GM20000 (cell line): ENCODE results near the gene PLPPR3.

ENCODE experiments used
- DNase-seq: peaks from one replicate; pipeline ENCODE4 v3.0.0; 2012; ENCODE audit warnings: low spot score
- TF ChIP-seq, protein P1 (sequence below): IDR thresholded peaks from 2 replicates; pipeline ENCODE4 v1.5.1; 2012; ENCODE audit warnings: mild to moderate bottlenecking, control low read depth; ENCODE audit errors: extremely low read depth, missing control alignments

PLPPR3 gene

DNA sequence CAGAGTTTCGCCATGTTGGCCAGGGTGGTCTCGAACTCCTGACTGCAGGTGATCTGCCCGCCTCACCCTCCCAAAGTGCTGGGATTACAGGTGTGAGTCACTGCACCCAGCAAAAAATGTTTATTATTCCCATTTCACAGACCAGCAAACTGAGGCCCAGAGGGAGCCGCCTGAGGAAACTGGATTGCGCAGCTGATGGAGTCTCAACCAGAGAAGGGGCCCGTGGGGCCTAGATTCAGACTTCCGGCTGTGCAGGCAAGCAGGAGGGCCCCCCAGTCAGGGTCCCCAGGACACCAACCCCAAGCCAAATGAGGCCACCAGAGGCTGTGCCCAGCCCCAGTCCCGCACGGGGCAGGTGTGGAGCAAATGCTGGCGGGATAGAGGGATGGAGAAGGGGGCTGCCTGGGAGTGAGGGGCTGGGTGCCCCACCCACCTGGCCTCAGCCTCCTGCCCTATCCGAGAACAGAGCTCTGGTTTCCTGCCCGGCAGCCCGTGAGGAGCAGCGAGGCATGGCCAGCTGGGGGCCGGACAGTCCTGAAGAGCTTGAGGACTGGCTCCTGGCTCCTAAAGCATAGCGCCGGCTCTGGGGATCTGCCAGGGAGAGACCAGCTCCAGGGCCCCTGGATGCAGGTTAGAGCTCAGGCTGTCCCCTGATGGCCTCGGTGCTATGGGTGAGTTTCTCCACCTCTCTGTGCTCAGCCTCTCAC lies 48.9 kb downstream of the PLPPR3 start:
- TF ChIP-seq, protein P1, sequence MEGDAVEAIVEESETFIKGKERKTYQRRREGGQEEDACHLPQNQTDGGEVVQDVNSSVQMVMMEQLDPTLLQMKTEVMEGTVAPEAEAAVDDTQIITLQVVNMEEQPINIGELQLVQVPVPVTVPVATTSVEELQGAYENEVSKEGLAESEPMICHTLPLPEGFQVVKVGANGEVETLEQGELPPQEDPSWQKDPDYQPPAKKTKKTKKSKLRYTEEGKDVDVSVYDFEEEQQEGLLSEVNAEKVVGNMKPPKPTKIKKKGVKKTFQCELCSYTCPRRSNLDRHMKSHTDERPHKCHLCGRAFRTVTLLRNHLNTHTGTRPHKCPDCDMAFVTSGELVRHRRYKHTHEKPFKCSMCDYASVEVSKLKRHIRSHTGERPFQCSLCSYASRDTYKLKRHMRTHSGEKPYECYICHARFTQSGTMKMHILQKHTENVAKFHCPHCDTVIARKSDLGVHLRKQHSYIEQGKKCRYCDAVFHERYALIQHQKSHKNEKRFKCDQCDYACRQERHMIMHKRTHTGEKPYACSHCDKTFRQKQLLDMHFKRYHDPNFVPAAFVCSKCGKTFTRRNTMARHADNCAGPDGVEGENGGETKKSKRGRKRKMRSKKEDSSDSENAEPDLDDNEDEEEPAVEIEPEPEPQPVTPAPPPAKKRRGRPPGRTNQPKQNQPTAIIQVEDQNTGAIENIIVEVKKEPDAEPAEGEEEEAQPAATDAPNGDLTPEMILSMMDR = no peak
- DNase-seq = no peak

DNA sequence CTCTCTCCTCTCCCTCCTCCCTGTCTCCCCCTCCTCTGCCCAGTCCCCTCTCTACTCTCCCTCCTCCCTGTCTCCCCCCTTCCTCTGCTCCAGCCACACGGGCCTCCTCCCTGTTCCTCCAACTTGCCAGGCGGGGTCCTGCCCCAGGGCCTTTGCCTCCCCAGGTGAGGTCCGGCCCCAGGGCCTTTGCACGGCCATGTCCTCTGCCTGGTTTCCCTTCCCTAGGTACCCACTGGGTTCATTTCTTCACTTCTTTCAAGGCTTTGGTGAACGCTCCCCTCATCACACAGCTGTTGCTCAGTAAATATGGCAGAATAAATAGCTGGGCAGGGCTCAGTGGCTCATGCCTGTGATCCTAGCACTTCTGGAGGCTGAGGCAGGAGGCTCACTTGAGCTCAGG lies 49.7 kb downstream of the PLPPR3 start:
- TF ChIP-seq, protein P1 = no peak

DNA sequence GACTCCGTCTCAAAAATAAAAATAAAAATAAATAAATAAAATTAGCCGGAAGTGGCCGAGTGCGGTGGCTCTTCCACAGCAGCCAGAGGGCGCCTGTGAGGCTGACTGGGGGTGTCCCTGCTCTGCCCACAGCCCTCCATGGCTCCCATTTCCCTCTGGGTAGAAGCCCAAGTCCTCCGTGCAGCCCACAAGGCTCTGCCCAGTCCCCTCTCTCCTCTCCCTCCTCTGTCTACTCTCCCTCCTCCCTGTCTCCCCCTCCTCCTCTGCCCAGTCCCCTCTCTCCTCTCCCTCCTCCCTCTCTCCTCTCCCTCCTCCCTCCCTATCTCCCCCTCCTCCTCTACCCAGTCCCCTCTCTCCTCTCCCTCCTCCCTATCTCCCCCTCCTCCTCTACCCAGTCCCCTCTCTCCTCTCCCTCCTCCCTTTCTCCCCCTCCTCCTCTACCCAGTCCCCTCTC lies 50.4 kb downstream of the PLPPR3 start:
- DNase-seq = peak; percentile 75
- TF ChIP-seq, protein P1 = no peak

More for the DNA sequence above, 49.7 kb downstream of the PLPPR3 start:
- DNase-seq = no peak

DNA sequence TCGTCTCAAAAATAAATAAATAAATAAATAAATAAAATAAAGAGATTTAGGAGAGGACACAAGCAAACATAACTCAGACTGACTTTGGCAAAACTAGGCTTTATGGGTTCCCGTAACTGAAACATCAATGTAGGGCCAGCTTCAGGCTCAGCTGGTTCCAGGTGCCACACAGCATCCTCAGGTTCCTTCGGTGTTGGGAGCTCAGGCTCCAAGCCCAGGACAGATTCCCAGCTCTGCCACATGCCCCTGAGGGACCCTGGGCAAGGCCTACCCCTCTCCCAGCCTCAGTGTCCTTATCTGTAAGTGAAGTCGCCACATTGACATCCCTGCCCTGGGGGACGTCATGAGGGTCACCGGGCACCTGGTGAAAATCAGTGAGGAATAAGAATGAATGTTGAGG lies 52.1 kb downstream of the PLPPR3 start:
- TF ChIP-seq, protein P1 = no peak
- no peak for DNase-seq

DNA sequence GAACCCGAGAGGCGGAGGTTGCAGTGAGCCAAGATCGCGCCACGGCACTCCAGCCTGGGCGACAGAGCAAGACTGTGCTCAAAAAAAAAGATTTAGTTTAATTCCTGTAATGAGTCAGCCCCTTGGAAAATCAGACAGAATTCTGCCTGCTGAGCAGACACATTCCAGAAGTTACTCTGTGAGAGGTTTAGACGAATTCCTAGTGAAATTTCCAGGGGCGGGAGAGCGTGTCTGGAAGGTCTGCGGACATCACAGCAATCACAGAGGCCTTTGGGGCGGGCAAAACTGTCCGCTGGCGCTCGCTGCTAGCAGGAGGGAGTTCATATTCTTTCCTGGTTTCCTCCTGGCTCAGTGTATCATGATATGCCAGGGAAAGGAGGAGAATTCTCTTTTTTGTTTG lies 53.3 kb downstream of the PLPPR3 start:
- TF ChIP-seq, protein P1 = no peak
- no peak for DNase-seq

DNA sequence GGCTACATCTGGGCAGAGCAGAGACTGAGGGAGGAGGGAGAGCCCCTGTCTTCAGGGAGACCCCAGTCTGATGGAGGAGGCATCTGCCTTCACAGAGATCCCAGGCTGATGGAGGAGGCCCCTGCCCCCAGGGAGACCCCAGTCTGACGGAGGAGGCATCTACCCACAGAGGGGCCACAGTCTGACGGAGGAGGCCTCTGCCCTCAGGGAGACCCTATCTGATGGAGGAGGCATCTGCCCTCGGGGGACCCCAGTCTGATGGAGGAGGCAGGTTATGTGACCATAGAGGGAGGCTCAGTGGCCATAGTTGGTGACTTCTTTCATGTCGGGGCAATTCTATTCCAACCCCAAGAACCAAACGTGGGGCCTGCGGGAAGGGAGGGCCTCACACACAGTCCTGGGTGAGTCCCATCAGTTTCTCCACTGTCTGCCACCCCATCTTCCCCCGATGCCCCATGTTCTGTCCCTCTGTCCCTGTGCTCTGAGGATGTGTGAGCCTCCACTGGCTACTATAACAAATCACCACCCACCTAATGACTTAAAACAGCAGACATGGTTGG lies 56.5 kb downstream of the PLPPR3 start:
- no peak for DNase-seq

DNA sequence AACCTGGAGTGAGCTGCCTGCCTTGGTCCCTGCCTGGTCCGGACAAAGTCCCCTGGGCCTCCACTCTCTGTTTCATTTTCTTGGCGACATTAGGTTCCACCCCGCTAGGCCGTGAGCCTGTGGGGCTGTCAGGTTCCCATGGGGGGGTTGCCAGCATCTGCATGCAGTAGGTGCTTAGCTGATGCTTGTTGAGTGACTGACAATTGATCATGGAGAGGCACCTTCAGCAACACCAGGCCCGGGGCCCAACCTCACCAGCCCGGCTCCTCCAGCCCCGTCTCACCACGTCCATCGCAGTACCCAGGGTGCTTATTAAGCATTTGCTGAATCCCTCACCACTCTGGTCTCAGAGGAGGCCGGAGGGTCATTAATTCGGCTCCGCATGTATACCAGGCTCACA lies 57.5 kb downstream of the PLPPR3 start:
- DNase-seq = no peak
- TF ChIP-seq, protein P1 = no peak

More for the DNA sequence above, 56.5 kb downstream of the PLPPR3 start:
- TF ChIP-seq, protein P1 = no peak
